GM10266 (cell line): ENCODE measurements around the gene S100A9.

Experiments
- DNase-seq: peaks from one replicate; pipeline ENCODE4 v3.0.0; 2012; ENCODE audit errors: extremely low spot score
- TF ChIP-seq, protein P1 (sequence below): IDR thresholded peaks from 2 replicates; pipeline ENCODE4 v1.5.1; 2012; ENCODE audit warnings: mild to moderate bottlenecking, low read depth; ENCODE audit not compliant: control insufficient read depth, insufficient read depth; ENCODE audit errors: missing control alignments

The S100A9 gene

DNA sequence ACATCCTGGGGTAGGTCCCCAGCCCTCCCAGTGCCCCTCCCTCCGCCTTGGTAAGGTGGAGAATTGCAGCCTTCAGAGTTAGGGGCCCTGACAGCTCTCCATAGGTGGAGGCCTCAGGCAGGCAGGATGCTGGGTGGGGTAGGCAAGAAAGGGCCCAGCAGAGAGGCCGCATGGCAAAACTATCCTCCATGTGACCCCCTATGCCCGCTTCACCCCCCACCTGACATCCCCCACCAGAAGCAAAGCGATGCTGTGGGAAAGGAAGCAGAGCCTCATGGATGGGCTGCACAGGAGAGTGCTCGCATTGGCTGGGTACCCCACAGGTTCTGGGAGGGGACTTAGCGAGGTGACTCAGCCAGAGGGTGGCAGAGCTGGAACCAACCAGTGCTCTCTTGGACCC lies 1.6 kb downstream of the S100A9 start:
- DNase-seq: no peak
- TF ChIP-seq, protein P1, sequence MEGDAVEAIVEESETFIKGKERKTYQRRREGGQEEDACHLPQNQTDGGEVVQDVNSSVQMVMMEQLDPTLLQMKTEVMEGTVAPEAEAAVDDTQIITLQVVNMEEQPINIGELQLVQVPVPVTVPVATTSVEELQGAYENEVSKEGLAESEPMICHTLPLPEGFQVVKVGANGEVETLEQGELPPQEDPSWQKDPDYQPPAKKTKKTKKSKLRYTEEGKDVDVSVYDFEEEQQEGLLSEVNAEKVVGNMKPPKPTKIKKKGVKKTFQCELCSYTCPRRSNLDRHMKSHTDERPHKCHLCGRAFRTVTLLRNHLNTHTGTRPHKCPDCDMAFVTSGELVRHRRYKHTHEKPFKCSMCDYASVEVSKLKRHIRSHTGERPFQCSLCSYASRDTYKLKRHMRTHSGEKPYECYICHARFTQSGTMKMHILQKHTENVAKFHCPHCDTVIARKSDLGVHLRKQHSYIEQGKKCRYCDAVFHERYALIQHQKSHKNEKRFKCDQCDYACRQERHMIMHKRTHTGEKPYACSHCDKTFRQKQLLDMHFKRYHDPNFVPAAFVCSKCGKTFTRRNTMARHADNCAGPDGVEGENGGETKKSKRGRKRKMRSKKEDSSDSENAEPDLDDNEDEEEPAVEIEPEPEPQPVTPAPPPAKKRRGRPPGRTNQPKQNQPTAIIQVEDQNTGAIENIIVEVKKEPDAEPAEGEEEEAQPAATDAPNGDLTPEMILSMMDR: no peak

DNA sequence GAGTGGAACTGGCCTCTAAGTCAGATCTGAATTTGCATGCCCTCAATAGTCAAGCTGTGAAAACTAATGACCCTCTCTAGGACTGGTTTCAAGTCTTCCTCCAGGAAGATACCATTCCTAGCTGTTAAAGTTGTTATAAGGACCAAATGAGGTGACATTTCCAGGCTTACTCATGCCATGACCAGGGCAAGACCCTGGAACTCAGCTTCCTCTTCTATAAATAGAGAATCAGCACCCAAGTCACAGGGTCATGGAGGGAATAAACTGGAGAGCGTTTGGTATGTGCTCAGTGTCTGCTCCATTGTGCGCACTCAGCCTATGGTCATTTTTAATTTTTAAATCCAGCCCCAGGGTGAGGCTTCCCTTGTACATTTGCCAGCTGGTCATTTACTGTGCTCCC lies 2.5 kb downstream of the S100A9 start:
- TF ChIP-seq, protein P1: no peak
- no peak for DNase-seq

DNA sequence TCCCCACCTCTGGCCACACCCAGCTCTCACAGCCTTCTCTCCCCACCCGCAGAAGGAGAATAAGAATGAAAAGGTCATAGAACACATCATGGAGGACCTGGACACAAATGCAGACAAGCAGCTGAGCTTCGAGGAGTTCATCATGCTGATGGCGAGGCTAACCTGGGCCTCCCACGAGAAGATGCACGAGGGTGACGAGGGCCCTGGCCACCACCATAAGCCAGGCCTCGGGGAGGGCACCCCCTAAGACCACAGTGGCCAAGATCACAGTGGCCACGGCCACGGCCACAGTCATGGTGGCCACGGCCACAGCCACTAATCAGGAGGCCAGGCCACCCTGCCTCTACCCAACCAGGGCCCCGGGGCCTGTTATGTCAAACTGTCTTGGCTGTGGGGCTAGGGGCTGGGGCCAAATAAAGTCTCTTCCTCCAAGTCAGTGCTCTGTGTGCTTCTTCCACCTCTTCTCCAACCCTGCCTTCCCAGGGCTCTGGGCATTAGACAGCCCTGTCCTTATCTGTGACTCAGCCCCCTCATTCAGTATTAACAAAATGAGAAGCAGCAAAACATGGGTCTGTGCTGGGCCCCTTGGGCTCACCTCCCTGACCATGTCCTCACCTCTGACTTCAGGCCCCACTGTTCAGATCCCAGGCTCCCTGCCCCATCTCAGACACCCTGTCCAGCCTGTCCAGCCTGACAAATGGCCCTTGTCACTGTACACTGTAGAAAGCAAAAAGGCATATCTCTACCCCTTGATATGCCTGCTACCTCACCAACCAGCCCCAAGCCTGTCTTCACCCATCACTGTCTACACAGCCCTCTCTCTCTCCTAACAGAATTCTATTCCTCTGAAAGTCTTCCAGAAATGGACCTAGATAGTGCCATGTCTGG lies 3.2 kb downstream of the S100A9 start:
- DNase-seq: no peak
- TF ChIP-seq, protein P1: no peak

DNA sequence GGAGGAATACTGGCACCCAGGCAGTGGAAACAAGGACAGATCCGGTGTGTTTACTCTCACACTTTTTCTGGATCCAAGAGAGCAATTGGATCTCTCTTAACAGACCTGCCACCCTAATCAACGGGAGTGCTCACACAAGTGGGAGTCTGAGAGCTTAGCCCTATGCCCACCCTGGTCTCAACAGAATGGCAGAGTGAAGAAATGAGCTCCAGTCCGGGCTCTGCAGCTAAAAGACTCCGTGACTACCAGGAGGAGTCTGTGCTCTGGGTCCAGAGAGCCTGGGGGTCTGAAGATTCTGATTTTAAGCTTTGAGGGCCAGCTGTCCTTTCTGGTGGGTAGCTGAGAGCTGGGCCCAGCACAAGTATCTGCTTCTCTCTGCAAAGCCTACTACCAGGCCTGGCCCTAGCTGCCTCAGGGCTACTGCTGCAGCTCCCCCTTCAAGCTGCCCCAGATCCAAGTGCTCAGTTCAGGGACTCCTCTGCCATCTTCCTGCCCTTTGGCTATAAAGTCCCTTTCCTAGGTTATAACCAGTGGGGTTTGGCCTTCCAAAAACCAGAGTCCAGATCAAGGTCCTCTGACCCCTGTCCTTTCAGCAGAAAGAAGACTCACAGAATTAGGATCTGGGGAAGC lies 3.9 kb downstream of the S100A9 start:
- TF ChIP-seq, protein P1: no peak
- no peak for DNase-seq

DNA sequence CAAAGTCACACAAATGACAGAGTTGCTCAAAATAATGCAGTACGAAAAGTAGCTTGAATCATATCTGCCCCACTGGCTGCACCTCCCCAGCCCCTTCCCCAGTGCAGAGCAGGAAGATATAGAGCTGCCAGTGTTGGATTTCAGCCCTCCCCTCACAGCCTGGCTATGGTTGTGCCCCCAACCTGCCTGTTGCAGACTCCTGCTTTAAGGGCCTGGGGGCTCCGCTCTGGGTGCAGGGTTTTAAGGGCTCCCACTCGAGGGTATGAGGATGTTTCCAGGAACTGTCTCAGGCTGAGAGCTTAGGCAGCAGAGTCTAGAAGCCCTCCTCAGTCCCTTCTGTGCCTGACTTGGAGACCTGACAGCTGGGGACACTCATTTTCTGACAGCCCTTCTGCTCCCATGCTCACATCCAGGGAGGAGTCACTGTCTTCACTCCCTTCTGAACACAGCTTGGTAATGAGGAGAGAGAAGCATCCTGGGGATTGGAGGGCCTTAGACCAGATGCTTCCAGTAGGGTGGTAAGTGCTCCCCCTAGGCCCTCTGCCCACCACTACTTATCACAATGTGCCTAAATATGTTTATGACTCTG lies 4.6 kb downstream of the S100A9 start:
- TF ChIP-seq, protein P1: no peak
- no peak for DNase-seq

DNA sequence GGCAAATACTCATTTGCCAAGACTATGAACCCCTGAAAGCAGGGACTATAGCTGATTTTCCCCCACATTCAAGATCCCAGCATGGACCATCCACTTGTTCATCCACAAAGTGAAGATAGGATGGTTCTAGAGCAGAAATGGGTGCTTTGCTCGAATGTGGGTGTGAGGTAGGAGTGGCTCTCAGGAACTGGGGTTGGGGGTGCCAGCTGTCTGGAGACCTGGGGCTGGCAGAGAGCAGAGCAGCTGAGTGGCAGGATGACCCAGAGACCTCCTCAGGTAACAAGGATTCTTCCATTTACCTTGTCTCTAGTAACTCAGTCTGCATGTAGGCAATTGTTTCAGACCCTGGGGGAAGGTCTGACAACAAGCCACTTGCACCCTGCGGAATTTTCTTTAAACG lies 6.0 kb downstream of the S100A9 start:
- TF ChIP-seq, protein P1: no peak
- DNase-seq: no peak

DNA sequence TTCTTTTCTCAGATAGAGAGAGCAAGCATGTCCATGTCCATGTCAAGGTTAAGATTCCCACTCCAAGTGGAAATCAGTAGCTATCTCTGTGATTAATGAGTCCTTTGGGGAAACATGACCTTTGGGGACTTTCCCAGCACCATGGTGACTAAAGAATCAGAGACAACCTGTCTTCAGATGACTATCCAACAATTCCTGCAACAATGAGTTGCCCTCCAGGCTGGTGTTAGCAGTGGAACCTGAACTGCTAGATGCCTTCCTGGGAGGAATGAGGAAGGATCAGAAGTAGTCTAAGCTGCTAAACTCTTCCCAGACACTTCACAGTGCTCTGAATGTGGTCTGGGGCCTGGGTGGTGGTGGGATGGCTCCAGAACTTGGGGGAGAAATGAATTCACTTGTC lies 6.5 kb downstream of the S100A9 start:
- no peak for DNase-seq
- TF ChIP-seq, protein P1: no peak
